Stimulated activated CD4-positive, alpha-beta T cell treated with anti-CD3 and anti-CD28 coated beads, Interleukin-2, amount 100 ng/mL, for 4 hours (primary cell): ENCODE measurements around the gene PRR5.
"Not testable (repeated sequence)": the region's sequence is repeated elsewhere in the genome, so short reads cannot be mapped to it uniquely, and the experiment has no call there.

Experiments
- DNase-seq: peaks from one replicate; pipeline ENCODE4 v3.0.0-alpha.2; 2020; ENCODE audit warnings: low read depth

PRR5 gene

DNA sequence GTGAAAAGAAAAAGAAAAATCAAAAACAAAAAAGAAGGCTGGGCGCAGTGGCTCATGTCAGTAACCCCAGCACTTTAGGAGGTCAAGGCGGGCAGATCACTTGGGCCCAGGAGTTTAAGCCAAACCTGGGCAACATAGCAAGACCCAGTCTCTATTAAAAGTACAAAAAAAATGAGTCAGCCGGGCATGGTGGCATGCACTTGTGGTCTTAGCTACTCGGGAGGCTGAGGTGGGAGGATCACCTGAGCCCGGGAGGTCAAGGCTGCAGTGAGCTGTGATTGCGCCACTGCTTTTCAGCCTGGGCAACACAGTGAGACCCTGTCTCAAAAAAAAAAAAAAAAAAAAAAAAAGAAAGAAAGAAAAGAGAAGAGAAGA is 26.0 kb upstream of the PRR5 start:
- DNase-seq: not testable (repeated sequence)

DNA sequence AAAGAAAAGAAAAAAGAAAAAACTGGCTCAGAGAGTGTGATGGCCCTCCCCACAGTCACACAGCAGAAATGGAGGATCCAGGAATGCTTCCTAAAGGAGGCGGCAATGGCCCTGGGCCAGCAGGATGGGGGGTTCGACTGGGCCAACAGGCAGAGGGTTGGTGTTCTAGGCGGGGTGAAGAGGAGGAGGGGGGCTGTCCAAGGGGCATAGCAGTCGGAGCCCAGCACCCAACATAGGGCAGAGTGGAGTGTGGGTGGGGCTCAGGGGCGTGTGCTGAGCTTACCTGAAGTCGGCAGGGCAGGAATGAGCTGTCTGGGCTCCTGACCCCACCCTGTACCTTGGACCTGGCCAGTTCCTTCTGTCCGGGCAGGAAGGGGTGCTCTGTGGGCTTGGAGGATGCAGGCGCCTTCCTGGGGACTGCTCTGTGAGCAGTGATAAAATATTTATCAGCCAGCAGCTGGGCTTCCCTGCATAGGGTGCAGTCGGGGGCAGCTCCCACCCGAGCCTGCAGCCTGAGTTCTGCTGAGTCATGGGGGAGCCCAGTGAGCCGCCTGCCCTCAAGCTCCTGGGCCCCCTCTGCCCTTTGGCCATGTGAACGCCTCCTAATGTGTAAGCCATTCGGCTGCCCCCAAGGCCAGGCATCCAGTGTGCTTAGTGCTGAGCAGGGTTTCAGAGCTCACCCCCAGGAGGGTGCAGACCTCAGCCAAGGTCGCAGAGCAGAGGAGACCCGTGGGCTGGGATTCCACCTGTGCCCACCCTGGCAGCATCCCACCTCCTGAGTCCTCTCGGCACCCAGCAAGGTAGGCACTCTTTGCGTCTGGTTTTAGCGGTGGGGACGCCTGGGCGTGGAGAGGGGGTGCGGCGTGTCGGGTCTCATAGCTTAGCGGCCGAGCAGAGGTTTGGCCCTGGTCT is 25.3 kb upstream of the PRR5 start:
- no peak for DNase-seq

DNA sequence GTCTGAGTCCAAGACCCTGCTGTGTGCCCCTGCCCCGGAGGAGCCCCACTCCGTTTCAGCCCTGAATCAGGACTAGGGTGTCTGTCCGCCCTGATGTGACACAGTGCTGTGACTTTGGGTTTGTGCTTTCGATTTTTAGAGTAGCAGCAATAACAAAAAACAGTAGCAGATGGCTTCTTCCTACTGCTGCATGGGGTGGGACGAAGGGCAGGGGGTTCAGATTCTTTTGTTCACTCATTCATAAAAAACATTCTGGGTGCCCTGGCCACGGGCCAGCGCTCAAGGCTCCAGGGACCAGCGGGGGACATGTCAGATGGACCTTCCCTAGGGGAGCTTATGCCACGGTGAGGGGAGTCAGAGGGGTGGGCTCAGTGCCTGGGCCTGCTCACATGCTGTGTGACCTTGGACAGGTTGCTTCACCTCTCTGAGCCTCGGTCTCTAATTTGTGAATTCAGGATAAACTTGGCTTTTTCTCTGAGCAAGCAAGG is 24.6 kb upstream of the PRR5 start:
- no peak for DNase-seq

DNA sequence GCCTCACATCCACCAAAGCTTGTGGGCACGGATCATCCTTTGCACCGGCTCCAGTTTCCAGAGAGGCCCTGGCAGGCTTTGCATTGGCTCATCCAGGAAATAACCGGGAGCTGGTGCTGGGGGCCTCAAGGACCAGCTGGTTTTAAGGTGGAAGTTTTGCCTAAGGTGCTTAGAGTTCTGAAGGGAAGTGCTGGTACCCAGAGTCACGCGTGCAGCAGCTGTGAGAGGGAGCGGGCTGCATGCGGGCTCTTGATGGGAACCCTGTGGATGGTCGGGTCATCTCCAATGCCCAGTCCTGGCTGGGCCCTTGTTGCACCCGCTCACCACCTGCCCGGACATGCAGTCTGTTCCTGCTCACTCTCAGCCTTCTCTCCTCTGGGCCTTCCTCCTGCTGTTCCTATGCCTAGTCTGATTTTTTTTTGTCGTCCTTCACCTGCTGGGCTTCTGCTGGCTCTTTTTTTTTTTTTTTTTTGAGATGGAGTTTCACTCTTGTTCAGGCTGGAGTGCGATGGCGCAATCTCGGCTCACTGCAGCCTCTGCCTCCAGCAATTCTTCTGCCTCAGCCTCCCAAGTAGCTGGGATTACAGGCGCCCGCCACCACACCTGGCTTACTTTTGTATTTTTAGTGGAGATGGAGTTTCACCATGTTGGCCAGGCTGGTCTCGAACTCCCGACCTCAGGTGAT is 24.0 kb upstream of the PRR5 start:
- DNase-seq: no peak

DNA sequence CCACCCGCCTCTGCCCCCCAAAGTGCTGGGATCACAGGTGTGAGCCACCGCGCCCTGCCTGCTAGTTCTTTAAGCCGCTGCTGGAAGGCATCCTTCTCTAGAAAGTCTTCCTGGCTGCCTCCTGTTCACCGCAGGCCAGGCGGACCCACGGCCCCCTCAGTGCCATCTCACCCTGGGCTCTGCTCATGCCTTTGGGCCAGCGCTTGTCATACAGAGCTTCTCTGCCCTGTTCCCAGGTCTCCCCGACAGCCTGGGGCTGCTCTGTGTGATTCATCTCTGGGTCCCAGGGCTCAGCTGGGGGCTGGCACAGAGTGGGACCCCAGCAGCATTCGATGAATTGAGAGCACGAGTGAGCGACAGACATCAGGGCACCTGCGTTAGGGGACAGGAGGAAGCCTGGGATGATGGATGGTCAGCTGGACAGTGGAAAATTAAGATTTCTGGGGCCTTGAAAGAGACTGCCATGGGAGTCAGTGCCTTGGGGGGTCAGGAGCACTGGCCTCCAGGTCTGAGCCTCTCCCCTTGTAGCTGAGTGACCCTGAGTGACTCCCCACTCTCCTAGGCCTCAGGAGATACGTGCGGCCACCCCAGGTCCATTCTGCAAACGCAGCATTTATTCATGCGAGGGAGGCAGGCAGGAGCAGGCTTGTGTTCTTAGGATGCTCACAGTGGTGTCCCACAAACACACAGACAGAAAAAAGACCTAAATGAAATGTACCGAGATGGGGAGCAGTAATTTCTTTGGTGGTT is 23.3 kb upstream of the PRR5 start:
- no peak for DNase-seq

DNA sequence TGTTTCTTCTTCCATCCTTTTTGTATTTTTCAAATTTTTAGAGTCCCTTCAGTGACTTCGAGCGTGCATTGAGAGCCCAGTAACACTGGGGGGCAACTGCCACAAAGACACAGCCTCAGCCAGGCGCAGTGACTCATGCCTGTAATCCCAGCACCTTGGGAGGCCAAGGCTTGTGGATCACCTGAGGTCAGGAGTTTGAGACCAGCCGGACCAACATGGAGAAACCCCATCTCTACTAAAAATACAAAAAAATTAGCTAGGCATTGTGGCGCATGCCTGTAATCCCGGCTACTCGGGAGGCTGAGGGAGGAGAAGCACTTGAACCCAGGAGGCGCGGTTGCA is 22.7 kb upstream of the PRR5 start:
- DNase-seq: not testable (repeated sequence)

DNA sequence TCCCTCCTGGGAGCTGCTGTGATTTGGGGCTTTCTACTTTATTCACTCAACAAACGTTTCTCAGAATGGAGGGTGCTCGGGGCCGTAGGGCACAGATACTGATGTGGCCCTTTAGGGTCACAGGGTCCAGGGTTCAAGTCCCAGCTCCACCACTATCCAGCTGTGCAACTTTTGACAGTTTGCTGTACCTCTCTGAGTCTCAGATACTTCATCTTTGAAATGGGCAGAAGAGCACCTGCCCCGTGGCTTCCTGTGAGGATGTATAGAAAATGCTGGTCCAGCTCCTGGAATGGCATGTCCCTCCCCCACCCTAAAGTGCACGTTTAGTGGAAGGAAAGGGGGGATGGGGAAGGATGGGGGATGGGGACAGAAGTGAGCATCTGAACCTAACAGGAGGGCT is 21.9 kb upstream of the PRR5 start:
- DNase-seq: no peak

DNA sequence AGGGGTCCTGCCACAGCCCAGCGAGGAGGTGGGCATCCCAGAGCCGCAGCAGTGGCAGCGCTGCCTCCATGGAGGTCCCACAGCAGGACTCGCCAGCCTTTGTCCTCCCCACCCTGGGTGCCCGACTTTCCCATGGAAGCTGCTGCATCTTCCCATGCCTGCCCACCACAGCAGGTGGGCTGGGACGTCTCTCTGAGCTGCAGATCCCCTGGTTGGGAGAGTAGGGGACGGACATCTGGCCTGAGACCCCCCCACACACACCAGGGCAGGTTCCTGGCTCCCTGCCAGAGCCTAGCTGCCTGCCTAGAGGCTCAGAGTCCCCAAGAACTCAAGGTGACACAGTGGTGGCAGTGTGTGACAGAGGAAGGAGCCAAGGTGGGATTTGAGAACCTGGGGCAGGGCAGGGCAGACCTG is 21.5 kb upstream of the PRR5 start:
- DNase-seq: no peak

DNA sequence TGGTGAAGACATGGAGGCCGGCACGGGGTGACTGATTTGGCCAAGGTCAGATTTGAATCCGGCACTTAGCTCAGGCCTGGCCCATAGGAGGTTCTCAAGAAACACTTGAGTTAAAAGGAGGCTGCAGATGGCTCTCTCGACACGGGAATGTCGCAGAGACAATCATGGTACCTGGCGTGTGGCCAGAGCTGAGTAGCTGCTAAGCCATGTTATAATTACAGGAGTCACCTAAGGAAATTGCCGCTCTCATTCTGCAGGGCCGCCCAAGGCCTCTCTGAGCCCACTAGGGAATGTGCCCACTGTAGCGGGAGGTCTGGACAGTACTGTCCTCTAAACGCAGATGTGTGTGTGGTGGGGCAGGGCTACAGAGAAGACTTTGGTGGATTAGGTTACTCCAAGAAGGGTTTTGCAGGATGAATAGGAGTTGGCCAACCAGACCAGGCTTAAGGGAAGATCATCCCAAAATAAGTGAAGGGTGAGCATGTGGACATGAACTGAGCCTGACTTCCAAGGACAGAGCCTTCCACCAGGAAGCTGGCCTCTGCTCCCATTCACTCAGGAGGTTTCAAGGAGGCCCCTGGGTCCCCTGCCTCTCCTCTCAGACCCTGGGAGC is 19.3 kb upstream of the PRR5 start:
- DNase-seq: no peak

DNA sequence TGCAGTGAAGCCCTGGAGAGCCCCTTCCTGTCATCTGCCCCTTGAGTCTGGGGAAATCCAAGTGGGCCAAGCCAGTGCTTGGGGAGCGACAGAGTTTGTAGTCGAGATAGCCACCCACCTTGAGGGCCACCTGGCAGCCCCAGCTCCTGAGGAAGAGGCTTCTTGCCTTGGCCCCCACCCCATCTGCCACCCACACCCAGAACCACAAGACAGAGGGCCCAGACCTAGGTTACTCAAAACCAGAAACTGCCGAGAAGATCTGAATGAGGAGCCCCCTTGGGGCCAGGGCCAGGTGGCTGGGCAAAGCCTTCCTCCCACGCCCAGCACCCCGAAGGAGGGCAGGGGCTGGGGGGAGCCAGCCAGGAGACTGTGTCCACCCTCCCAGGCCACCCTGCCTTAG is 18.8 kb upstream of the PRR5 start:
- no peak for DNase-seq

DNA sequence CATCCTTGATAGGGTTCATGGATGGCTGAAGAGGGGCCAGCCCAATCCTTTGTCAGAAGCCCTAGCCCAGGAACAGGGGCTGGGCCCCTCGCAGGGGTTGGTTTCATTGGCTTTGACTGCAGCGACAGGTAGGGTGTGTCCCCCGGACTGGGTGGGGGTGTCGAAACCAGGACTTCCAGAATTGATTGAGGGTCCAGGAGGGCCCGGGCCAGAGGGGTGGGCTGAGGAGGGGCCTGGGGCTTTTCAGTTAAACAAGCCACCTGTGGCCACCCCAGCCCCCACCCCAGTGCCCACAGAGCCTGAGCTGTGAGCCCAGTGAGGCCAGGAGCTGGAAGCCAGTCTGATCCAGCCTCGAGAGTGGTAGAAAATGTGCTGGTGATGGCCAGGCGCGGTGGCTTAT is 18.1 kb upstream of the PRR5 start:
- DNase-seq: no peak

DNA sequence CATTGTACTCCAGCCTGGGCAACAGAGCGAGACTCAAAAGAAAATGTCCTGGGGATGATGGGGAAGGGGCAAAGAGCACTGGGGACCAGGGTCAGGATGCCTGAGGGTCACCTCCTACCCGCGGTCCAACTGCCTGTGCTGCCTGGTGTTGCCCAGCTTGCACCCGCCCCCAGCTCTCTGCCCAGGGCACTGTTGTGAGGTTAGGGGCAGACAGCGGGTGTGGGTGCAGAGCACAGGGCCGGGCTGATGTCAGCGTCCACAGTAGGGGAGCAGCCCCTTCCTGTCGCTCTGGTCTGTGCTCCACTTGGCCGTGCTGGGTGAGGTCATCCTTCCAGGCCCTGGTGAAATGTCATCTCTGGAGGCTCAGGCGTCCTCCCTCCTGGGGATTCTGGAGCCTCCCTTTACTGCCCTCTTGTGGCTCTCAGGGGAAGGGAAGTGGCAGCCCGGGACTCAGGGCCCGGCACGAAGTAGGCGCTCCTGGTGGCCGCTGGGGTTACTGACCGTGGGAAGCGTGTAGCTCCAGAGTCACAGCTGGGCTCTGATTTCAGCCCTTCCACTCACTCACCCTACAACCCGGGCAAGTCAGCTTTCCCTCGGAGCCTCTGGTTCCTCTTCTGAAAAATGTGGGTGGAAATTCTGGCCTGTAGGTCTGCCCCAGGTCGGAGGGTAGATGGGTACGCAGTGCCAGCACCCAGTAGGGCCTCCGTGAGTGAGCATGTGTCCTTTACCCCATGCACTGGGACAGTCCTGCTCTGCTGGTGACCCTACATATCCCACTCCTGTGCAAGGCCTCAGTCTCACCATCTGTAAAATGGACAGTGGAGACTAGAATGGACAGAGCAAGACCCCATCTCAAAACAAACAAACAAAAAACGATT is 17.3 kb upstream of the PRR5 start:
- DNase-seq: peak; percentile 64

DNA sequence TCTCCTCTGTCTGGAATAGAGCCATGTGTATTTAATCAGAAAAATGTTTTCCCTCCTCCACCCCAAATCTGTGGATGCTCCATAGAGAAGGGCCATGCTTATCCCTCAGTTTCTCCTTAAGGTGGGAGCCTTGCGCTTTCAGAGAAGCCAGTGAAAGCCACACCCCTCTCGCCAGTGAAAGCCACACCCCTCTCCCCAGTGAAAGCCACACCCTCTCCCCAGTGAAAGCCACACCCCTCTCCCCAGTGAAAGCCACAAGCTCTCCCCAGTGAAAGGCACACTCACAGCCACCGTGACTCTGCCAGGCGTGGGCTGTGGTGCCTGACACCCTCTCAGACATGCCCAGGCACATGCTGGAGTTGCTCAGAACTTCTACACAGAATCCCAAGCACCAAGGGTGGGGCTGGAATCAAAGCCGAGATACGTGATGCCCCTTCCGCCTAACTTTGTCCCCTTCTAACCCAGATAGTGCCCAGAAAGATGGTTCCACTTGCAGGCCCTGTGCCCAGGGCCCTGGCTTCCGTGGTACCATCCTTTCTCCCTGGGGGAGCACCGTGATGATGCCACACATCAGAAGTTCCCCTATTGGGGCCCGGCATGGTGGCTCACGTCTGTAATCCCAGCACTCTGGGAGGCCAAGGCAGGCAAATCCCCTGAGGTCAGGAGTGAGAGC is 16.5 kb upstream of the PRR5 start:
- peak; percentile 83 for DNase-seq

DNA sequence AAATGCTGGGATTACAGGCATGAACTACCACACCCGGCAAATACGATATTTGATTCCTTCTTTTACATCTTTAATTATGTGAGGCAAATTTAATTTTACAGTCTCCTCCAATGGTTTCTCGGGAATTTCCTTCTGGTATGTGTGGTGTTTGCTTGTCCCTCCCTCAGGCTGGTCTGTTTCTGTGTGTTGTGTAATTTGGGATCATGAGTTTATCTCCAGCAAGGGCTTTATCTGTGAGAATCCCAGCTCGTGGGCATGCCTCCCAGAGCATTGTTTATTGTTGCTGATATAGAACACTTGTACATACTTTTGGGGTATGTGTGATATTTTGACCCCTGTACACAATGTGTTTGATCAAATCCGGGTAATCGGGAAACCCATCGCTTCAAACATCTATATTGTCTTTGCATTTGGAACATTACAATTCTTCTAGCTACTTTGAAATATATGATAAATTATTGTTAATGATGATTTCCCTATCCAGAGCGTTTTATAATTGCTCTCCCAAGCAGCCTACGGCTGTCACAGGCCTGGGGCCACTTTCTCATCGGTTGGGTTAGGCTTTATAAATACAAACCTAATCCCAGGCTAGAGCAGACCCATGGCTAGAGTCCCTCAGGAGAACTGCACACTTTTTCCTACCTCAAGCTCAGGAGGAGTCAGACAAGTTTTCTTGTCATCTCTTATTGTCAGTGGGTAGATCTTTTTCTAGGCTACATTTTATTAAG is 15.0 kb upstream of the PRR5 start:
- no peak for DNase-seq

DNA sequence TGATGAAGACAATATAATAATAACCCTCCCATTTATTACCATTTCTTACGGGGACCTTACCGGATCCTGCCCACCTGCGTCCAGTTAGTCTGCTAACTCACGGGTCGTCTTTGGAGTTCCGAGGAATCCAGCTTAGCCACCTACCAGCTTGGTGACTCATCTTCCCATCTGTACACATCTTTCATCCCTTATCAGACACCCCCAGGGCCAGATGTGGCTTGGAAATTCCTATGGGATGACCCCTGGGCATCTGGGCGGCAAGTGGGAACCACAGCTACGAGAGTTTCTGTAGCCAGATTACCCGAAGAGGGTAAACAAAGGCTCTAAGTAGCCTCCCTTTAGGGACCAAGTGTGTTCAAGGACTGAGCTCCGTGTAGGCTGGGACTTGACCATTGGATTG is 12.8 kb upstream of the PRR5 start:
- no peak for DNase-seq

DNA sequence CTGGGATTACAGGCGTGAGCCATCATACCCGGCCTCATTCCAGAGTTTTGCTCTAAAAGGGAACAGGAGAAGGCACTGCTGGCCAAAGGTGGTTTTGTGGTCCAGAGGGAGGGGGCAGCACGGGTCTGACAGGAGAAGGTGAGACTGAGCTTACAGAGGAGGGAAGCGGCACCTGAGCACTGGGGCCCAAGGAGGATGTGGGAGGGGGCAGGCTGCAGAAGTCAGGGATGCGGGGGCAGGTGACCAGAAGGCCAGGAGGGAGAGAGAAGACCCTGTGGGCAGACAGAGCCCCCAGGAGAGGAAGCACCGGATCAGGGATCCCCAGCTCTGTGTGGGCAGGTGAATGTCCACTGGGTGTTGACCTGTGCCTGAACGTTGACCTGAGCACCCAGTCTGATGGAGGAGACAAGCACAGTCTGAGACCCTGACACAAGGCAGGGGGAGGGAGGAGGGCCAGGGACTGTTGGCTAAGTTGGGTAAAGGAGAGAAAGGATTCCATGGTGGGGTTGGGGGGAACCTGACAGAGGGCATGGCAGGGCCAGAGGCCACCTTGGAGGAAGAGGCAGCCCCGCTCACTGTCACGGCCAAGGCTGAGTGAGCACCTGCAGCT is 12.0 kb upstream of the PRR5 start:
- no peak for DNase-seq

DNA sequence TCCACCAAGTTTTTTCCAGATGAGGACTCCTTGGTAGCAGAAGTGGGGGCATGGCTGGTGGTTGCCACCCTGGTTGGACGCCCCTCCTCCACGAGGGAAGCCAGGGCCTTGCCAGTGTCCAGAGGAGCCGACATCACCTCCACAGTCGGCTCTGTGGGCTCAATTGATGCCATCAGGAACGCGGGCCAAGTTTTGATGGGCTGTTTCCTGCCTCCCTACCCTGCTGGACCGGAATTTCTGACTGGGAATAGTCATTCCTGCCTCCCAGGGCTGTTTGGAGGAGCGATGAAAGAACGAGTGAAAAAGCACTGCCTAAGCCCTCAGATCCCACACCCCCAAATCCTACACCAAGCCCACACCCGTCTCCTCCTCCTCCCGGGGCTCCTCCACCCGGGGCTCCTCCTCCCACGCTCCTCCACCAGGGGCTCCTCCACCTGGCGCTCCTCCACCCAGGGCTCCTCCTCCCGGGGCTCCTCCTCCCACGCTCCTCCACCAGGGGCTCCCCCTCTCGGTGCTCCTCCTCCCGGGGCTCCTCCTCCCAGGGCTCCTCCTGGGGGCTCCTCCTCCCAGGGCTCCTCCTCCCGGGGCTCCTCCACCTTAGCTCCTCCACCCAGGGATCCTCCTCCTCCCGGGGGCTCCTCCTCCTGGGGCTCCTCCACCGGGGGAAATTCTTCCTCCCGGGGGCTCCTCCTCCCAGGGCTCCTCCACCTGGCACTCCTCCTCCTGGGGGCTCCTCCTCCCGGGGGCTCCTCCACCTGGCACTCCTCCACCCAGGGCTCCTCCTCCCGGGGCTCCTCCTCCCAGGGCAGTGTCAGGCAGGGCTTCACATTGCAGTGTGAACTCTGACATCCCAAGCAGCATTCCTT is 10.0 kb upstream of the PRR5 start:
- no peak for DNase-seq

DNA sequence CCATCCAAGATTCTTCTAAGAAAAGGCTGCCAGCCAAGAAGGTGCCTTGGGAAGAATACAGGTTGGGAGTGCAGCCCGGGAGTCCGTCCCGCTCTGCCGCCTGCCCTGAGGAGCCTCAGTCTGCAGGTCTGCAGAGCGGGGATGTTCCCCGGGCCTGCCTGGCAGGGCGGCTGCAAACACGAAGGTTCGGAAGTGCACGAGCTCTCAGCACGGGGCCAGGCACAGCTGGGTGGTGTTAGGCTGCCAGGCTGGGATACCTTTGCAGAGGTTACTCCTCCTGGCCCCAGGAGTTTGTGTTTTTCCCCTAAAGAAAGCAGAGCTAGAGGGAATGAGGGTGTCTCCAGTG is 9.4 kb upstream of the PRR5 start:
- DNase-seq: no peak

DNA sequence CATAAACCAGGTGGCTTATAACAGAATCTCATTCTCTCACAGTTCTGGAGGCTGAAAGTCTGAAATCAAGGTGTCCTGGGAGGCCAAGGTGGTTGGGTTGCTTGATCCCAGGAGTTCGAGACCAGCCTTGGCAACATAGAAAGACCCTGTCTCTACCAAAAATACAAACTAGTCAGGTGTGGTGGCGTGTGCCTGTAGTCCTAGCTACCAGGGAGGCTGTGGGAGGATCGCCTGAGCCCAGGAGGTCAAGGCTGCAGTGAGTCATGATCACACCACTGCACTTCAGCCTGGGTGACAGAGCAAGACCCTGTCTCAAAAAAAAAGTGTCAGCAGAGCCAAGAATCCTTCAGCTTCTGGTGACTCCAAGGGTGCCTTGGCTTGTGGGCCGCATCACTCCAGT is 8.9 kb upstream of the PRR5 start:
- DNase-seq: no peak
